Subcutaneous adipose tissue (tissue), 4 donors: ENCODE results near the gene DEFB110. TPM values are rescaled to one million over a fixed set of nuclear protein-coding genes. Genes with fewer than 3 reads are reported as not detected.

Experiments used
- total RNA-seq, 4 donors: library from RNA; depleted of rRNA; stranded (reverse); fragments of >200 nt; gene quantifications; one replicate each; pipeline ENCODE4 v1.1.0, GENCODE V29; 2016
- TF ChIP-seq, protein P1 (sequence below): fragments of 450-650 bp; IDR thresholded peaks from one replicate; pipeline ENCODE4 v1.5.1; 2016; ENCODE audit warnings: low read depth, mild to moderate bottlenecking, control low read depth, antibody characterized with exemption, moderate library complexity

Gene DEFB110
- total RNA-seq, 4 donors from 2014 or later: not detected

DNA sequence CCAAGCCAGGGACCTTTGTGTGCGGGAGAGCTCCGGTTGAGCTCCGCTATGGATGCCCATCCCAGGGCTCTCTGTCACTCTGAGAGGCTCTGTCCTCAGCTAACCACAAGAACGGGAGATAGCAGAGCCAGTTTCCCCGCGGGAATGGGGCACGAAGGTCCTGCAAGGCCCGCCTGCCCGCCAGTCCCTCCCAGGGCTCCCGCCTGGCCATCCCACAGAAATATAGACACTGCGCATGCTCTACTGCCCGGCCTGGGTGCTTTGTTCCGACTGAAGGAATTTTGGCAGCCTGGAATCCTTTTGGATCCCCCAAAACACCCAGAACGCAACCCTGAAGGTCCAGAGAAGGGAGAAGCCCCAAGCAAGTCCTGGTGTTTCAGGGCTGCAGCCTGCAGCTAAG lies 8.6 kb upstream of the DEFB110 start:
- TF ChIP-seq, protein P1, sequence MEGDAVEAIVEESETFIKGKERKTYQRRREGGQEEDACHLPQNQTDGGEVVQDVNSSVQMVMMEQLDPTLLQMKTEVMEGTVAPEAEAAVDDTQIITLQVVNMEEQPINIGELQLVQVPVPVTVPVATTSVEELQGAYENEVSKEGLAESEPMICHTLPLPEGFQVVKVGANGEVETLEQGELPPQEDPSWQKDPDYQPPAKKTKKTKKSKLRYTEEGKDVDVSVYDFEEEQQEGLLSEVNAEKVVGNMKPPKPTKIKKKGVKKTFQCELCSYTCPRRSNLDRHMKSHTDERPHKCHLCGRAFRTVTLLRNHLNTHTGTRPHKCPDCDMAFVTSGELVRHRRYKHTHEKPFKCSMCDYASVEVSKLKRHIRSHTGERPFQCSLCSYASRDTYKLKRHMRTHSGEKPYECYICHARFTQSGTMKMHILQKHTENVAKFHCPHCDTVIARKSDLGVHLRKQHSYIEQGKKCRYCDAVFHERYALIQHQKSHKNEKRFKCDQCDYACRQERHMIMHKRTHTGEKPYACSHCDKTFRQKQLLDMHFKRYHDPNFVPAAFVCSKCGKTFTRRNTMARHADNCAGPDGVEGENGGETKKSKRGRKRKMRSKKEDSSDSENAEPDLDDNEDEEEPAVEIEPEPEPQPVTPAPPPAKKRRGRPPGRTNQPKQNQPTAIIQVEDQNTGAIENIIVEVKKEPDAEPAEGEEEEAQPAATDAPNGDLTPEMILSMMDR: no peak

DNA sequence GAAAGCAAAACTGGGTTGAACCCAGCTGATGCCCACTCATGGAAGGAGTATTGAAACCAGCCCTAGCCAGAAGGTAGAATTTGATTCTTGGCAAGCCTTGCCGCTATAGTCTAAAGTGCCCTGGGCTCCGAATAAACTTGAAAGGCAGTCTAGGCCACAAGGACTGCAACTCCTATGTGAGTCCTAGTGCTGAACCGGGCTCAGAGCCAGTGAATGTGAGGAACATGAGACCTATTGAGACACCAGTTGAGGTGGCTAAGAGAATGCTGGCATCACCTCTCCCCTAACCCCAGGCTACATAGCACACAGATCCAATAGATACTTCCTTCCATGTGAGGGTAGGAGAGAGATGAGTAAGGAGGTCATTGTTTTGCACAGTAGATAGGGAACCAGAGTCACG lies 3.5 kb upstream of the DEFB110 start:
- TF ChIP-seq, protein P1: no peak

DNA sequence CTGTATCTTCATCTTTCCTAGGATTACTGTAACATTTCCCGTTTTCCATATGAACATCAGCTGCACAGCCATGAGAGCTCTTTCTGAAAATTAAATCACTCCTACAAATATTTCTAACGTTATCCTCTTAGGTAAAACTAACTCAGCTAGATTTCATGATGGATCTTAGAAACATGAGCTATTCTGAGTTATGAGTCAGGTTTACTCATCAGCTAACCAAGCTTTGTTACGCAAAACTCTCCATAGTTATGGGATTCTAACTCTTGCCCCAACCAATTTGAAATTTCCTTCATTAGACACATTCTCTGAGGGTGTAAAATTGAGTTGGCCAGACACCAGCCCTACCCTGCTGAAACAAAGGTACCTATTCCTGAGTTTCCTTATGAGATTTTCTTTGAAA lies 14.0 kb downstream of the DEFB110 start:
- TF ChIP-seq, protein P1: no peak

DNA sequence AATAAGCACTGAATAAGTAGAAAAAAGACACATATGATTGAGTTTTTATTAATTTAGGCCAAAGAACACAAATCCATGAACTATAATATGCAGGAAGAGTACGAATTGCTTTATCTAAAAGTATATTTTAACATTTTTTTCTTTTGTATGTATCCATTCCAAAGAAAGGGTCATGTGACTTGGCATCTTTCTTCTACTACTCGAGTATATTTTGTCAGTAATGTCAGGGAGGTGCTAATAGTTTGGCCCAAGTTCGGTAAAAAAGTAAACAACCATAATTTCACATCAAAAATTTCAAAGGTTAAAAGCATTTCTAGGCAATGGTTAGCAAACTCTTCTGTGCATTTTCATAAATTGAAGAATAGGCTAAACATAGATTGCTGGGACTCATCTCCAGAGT lies 18.7 kb downstream of the DEFB110 start:
- TF ChIP-seq, protein P1: no peak

DNA sequence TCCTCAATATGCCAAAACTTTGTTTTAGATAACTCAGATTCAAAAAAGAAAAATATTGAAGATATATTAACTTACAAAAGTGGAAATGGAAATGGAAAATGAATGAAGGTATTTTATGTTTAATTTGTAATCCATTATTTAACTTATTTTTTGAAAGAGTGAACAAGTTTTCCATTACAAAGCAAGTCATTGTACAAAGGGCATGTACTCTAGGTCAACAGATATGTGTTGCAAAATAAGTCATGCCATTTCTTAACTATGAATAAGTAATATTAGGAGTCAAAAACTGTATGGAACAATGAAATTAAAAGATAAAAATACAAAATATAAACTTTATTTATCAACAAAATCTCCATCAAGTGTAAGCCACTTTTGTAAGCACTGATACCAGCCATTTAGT lies 26.5 kb downstream of the DEFB110 start:
- TF ChIP-seq, protein P1: no peak

DNA sequence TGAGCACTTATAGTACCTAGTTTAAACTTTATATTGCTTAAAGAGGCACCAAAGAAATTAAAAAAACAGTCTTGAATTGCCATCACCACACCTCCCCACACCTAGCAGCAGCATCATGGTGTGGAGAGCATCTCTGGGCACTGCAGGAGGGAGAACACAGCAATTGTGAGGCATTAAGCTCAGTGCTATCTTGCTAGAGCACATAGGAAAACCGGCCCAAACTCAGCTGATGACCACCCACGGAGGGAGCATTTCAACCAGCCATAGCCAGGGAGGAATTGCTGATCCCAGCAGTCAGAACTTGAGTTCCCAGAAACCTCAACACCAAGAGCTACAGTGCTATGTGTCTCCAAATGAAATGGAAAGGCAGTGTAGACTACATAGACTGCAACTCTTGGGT lies 32.9 kb downstream of the DEFB110 start:
- TF ChIP-seq, protein P1: no peak

DNA sequence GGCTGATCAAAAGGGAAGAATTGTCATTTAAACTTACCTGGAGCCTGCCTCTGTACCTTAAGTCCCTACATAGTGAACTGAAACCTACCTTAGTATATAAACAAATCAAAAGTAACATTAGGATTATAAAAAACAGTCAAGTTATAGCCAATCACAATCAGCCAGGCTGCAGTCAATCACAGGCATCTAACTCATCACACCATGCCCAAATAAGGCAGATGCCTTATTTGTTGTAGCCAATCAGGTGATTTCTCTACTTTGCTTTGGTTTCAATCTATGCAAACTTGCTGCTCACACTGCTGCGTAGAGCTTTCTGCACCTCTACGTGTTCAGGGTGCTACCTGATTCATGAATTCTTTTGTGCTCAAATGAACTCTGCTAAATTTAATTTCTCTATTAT lies 34.0 kb downstream of the DEFB110 start:
- TF ChIP-seq, protein P1: no peak

DNA sequence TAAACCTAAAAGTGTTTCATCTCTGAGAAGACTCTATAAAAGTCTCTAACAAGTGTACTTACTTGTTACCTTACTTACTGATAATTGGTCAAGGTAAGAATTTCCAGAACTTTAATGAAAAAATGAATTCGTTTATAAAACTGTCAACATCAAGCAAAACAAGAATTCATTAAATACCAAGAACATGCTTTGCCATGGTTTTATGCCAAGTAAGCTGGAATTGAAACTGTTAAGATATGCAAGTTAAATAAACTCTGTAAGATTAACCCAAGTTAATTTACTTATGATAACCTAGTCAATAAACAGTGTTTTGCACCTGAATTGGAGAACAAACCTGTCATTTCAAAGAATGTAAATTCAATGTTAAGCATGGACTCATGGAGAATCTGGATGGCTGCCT lies 35.2 kb downstream of the DEFB110 start:
- TF ChIP-seq, protein P1: no peak
